Heart right ventricle (tissue), 16 donors: ENCODE data around the gene FAM174B. TPM values are rescaled to one million over a fixed set of nuclear protein-coding genes. Genes with fewer than 3 reads are reported as not detected.

ENCODE experiments used
- ATAC-seq, 8 donors: fragments of 200-7000 bp; cut with Tn5 transposase; one replicate each; pipeline ENCODE4 v1.9.1; 2020; ENCODE audit warnings: mild to moderate bottlenecking in 8 of 8, moderate library complexity in 8 of 8, moderate number of reproducible peaks in 1 of 8
- DNase-seq, 2 donors: peaks; one replicate each; pipeline ENCODE4 v3.0.0-alpha.2; 2020
- H3K27ac ChIP-seq, 10 donors: fragments of 200-600 bp; sonication (generic) in 2 of 10; one replicate each; pipeline versions ENCODE4 v1.5.0 to v1.8.0; 2020 to 2022; ENCODE audit warnings: mild to moderate bottlenecking in 3 of 10
- H3K27me3 ChIP-seq, 7 donors: fragments of 200-600 bp; one replicate each; pipeline ENCODE4 v1.8.0; 2021 to 2022; ENCODE audit warnings: mild to moderate bottlenecking in 2 of 7
- H3K36me3 ChIP-seq, 9 donors: fragments of 200-600 bp; sonication (generic) in 1 of 9; one replicate each; pipeline versions ENCODE4 v1.5.0 to v1.8.0; 2020 to 2022; ENCODE audit warnings: mild to moderate bottlenecking in 2 of 9
- H3K4me1 ChIP-seq, 9 donors: fragments of 200-600 bp; sonication (generic) in 1 of 9; one replicate each; pipeline versions ENCODE4 v1.5.0 to v1.8.0; 2020 to 2022; ENCODE audit warnings: mild to moderate bottlenecking in 4 of 9
- H3K4me3 ChIP-seq, 10 donors: fragments of 200-600 bp; sonication (generic) in 2 of 10; one replicate each; pipeline versions ENCODE4 v1.5.0 to v1.8.0; 2020 to 2022; ENCODE audit warnings: mild to moderate bottlenecking in 7 of 10, moderate library complexity in 2 of 10
- H3K9me3 ChIP-seq, 11 donors: fragments of 200-600 bp in 10 of 11; sonication (generic) in 2 of 11; one replicate each; pipeline versions ENCODE4 v1.5.0 to v1.8.0; 2013 to 2022; ENCODE audit warnings: mild to moderate bottlenecking in 2 of 11, control low read depth in 1 of 11, moderate library complexity in 1 of 11
- WGBS, 2 donors: extraction: QIAGEN DNeasy Blood & Tissue Kit; methylation state at CpG; one replicate each; pipeline ENCODE4 v1.1.7; 2013; ENCODE audit warnings: inconsistent platforms in 1 of 2; 5-methylcytosine and 5-hydroxymethylcytosine counted together
- intact Hi-C, 10 donors: fragments of 100-400 bp; cut with DNase I; formaldehyde crosslinking; loops; one replicate each; pipeline versions ENCODE4 v1.11.1 to v1.14.2; 2022
- polyA plus RNA-seq, 2 donors: library from polyadenylated mRNA; stranded (reverse); fragments of 200-250 nt; gene quantifications; one replicate each; pipeline ENCODE4 v1.2.3, GENCODE V29; 2013
- total RNA-seq, 10 donors: library from RNA; stranded (reverse); fragmentation: NEBNext Ultra II Directional in 3 of 10; extraction: Animal tissue kit (Norgen Biotek cat#: 25700) in 3 of 10; gene quantifications; one replicate each; pipeline versions ENCODE4 v1.2.1 to v1.2.4, GENCODE V29; 2021 to 2023
- TF ChIP-seq, protein P1 (sequence below), 9 donors: fragments of 200-600 bp; sonication (generic) in 2 of 9; IDR thresholded peaks; one replicate each; pipeline versions ENCODE4 v1.5.0 to v1.8.0; 2021 to 2022; ENCODE audit warnings: antibody characterized with exemption in 9 of 9, mild to moderate bottlenecking in 5 of 9, moderate library complexity in 1 of 9
- donor health status: Arrhythmogenic right ventricular cardiomyopathy.
- donor health status: ischemic (EF 13 %, LVEDD 7.1; RV severe dilation, severe dysfunction).
- donor health status: healthy with polysubstance abuse.
- donor health status: DM: no; HTN: yes; CAD: no.
- donor health status: DM: no; HTN: no; CAD: no.
- donor health status: ischemic (EF 25% LVEDD 6.9; RV normal size, moderate dysfunction).
- donor health status: ischemic (EF 25% LVEDD 5.7; RV mildly dilated, moderate dysfunction).
- donor health status: healthy.
- donor health status: DM: yes; HTN: yes; CAD: no.
- donor health status: Ischemic cardiomyopathy.
- donor health status: ischemic (EF 35%, LVEDD 5.7; RV mildly dilated, moderate dysfunction).
- donor health status: nonischemic (EF 11% LVEDD 7.7; RV severe dilation, severe dysfunction).
- donor health status: DM: yes; HTN: yes; CAD: no.
- donor health status: PGD.
- donor health status: ischemic (EF 29% LVEDD 5.4; RV normal size, mild dysfunction).
- donor health status: nonischemic (EF 23%, LVEDD 6.1; RV moderate dilation, normal function).

FAM174B gene
- total and polyA plus RNA-seq, 12 donors = 6.1 to 16.9 (median 10.8) TPM

DNA sequence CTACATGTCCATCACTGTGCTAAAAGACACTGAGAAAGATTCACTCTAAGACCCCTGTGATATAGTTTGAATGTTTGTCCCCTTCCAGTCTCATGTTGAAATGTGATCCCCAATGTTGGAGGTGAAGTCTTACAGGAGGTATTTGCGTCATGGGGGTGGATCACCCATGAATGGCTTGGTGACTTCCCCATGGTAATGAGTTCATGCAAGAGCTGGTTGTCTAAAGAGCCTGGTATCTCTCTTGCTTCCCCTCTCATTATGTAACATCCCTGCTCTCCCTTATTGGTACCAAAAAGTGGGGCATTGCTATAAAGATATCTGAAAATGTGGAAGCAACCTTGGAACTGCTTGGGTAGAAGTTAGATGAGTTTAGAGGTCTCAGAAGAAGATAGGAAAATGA, 32.2 kb upstream of the FAM174B start:
- no peak overlapping the region for H3K27ac ChIP-seq
- H3K4me3 ChIP-seq = no peak overlapping the region
- no peak for DNase-seq
- peaks cover 0 to 12% (median 0%) of the 10 kb centered on the region in 11 donors for H3K9me3 ChIP-seq
- no peak for ATAC-seq
- peaks cover 0 to 9% (median 0%) of the 10 kb centered on the region in 9 donors for H3K4me1 ChIP-seq
- WGBS, 2 donors = 91 to 97% methylated on average over 1 of the region's 1 CpG
- H3K36me3 ChIP-seq = no peaks in the 10 kb centered on the region
- H3K27me3 ChIP-seq = no peaks in the 10 kb centered on the region
- TF ChIP-seq, protein P1, sequence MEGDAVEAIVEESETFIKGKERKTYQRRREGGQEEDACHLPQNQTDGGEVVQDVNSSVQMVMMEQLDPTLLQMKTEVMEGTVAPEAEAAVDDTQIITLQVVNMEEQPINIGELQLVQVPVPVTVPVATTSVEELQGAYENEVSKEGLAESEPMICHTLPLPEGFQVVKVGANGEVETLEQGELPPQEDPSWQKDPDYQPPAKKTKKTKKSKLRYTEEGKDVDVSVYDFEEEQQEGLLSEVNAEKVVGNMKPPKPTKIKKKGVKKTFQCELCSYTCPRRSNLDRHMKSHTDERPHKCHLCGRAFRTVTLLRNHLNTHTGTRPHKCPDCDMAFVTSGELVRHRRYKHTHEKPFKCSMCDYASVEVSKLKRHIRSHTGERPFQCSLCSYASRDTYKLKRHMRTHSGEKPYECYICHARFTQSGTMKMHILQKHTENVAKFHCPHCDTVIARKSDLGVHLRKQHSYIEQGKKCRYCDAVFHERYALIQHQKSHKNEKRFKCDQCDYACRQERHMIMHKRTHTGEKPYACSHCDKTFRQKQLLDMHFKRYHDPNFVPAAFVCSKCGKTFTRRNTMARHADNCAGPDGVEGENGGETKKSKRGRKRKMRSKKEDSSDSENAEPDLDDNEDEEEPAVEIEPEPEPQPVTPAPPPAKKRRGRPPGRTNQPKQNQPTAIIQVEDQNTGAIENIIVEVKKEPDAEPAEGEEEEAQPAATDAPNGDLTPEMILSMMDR (IDR thresholded peaks at IDR 0.05) = no peak
- intact Hi-C loops = loop anchor here in 1 of 10 donors (5.0 kb wide), 1 partner anchor 165 kb away; no protein-coding TSS in a partner anchor

DNA sequence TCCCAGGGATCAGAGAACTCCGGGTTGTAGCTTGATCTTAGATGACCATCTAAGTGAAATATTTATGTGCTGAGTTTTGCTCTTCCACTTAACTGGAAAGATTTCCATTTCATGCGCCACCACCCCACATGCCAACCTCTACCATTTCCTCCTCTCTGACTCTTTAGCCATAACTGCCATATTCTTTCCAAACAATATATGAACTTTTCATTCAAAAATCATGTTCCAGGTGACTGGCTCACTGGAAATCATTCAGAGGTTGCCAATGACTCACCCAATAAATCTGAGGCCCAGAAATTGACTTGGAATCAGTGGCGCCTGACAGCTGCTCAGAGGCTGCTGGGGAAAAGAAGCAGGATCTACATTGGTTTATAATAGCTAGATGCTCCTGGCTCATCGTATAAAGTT, 31.6 kb upstream of the FAM174B start:
- 86 to 90% methylated on average over 4 of the region's 4 CpGs for WGBS, 2 donors
- no peaks in the 10 kb centered on the region for H3K36me3 ChIP-seq
- TF ChIP-seq, protein P1 (IDR thresholded peaks at IDR 0.05) = no peak
- H3K4me1 ChIP-seq = peaks cover 0 to 10% (median 0%) of the 10 kb centered on the region in 9 donors
- H3K27ac ChIP-seq = no peak overlapping the region
- H3K9me3 ChIP-seq = peaks cover 0 to 12% (median 0%) of the 10 kb centered on the region in 11 donors
- intact Hi-C loops = loop anchor here in 1 of 10 donors (5.0 kb wide), 1 partner anchor 165 kb away; no protein-coding TSS in a partner anchor
- ATAC-seq (no peak), DNase-seq (no peak)
- no peak overlapping the region for H3K4me3 ChIP-seq
- H3K27me3 ChIP-seq = no peaks in the 10 kb centered on the region

DNA sequence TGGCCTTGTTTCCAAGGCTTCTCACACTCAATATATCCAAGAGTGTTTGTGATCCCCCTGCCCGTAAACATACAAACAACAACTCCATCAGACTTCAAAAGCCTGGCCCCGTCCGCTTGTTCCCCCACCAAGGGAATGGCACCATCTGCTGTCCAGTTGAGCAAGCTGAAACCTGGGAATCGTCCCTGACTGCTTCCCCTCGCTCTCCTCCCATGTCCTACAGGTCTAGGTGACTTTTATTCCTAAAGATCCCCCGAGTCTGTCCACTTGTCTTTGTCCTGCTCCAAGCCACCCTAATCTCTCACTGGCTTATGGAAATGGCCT, 27.9 kb upstream of the FAM174B start:
- 54 to 59% methylated on average over 6 of the region's 6 CpGs for WGBS, 2 donors
- peak; percentile 28 to 46 for DNase-seq
- peak overlapping the region in 1 of 10 donors; percentile 79 for H3K27ac ChIP-seq
- peaks cover 0 to 32% (median 0%) of the 10 kb centered on the region in 9 donors for H3K4me1 ChIP-seq
- intact Hi-C loops = loop anchor here in 8 of 10 donors (1.0 to 5.0 kb wide), 5 partner anchors 61 to 163 kb away; no protein-coding TSS in a partner anchor
- TF ChIP-seq, protein P1 (IDR thresholded peaks at IDR 0.05) = peak; percentile 57 to 78 (median 69)
- no peaks in the 10 kb centered on the region for H3K36me3 ChIP-seq
- H3K27me3 ChIP-seq = no peaks in the 10 kb centered on the region
- H3K9me3 ChIP-seq = peaks cover 0 to 5% (median 0%) of the 10 kb centered on the region in 11 donors
- peak in 6 of 8 donors; percentile 41 to 82 (median 62) for ATAC-seq
- H3K4me3 ChIP-seq = no peak overlapping the region

DNA sequence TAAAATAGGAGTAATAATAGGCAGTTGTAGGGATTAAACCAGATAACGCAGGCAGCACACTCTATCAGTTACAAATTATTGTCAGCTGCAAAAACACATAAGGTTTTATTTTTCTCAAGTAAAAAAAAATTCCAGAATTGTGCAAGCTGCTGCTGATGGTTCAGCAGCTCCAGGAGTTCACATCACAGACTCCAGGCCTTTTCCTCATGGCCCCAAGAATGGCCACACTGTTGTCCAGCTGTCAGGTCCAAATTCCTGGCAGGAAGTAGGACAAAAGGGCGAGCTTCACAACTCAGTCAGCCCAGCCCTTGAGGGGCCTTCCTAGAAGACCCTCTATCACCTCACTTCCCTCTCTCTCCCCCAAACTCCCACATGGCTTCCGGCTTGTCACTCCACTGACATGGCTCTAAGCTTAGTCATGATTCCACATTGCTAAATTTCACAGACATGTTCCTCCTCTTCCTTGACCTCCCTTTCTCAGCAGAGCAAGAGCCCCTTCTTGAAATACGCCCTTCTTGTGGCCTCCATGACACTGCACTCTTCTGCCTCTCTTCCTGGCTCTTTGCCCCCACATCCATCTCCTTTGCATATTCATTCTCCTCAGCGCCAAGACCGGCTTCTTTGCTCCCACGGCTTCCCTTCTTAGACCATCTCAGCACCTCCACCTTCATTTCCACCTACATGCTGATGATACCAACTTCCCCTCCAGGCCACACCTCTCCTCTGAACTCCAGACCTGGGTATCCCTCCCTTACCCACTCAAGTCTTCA, 27.4 kb upstream of the FAM174B start:
- DNase-seq (peak in 1 of 2 donors; percentile 22), ATAC-seq (peak; percentile 45 to 63 (median 54))
- peak overlapping the region in 5 of 10 donors; percentile 12 to 79 (median 34) for H3K27ac ChIP-seq
- H3K4me3 ChIP-seq = no peak overlapping the region
- 74 to 76% methylated on average over 7 of the region's 7 CpGs for WGBS, 2 donors
- TF ChIP-seq, protein P1 (IDR thresholded peaks at IDR 0.05) = no peak
- no peaks in the 10 kb centered on the region for H3K9me3 ChIP-seq
- peaks cover 0 to 32% (median 0%) of the 10 kb centered on the region in 9 donors for H3K4me1 ChIP-seq
- H3K27me3 ChIP-seq = no peaks in the 10 kb centered on the region
- H3K36me3 ChIP-seq = no peaks in the 10 kb centered on the region
- intact Hi-C loops = loop anchor here in 8 of 10 donors (1.0 to 5.0 kb wide), 5 partner anchors 61 to 162 kb away; no protein-coding TSS in a partner anchor
